Regular cardiac myocyte (primary cell): ENCODE results near the gene WEE2. TPM values are rescaled to one million over a fixed set of nuclear protein-coding genes. Genes with fewer than 3 reads are reported as not detected.

Experiments
- total RNA-seq: library from RNA; depleted of rRNA; stranded (reverse); fragments of >200 nt; gene quantifications from 2 replicates; pipeline ENCODE4 v1.2.3, GENCODE V29; 2014

Gene WEE2
- not detected in 2 replicates for total RNA-seq

DNA sequence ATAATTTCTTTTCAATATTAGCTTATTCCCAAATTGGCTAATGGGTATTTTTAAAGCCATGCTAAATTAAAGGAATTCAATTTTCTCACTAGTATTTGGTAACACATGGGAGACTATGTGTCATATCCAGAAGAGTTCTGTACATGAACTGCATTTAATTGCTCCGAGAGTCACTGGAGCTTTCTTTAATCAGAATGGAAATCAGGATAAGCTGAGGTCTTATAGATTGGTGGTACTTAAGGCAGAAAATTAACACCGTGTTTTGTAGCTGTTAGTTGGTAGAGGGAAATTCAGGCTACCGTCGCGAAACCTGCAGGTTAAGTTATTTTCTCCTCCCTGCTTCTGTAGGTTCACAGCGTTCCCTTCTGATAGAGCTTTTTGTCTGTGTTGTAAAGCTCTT lies at the start of gene WEE2:
Gene WEE2, plus strand, starts transcription at position 3 of the 400 bp plus-strand sequence. CDS start 406 bp downstream, outside the sequence.

DNA sequence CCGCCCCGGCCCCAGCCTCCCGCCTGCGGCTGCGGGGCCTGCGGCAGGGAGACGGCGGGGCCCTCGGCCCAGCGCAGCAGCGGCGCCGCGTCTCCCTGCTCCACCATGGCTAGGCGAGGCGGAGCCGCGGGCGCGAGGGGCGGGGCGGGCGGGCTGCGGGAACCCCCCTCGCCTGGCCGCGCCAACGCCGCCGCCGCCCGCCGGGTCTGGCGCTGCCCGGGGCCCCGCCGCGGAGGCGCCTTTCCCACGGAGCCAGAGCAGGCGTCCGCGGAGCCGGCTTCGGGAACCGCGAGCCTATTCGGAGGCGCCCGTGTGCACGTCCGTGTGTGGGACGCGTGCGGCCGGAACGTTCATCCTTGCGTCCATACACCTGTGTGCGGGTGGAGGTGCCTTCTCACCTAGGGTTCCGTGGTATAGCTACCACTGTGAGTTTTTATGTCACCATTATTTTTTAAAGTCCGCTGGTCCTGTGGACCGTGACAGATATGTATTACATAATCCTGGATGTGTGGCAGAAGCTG lies 6.0 kb upstream of the WEE2 start, which contains the start of gene DENND11:
Gene DENND11, minus strand, starts transcription at position 120 of the 521 bp plus-strand sequence. Its CDS starts 13 bp downstream, at position 107.

GRCh38 chr7:141737836-141738591 lies 29.9 kb downstream of the WEE2 start, which contains the start of gene SSBP1:
Gene SSBP1 (plus strand): TSS chr7:141738358. CDS start chr7:141739167, 809 bp downstream.

DNA sequence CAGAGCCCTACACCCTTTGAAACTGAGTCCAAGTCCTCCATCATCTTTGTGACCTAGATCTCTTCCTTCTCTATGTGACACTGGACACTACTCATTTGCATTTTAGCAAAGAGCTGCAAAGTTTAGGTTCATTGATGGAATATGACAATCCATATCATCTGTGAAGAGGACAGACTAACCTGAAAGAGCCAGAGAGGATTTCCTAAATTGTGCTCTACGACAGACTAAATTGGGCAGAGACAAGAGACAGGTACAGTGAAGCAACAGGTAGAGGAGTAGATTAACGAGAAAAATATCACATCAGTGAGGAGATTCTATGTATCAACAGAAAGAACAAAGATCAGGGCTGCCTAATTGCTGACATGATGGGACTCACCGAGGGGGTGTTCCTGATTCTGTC lies 55.6 kb downstream of the WEE2 start, which contains the start of gene TAS2R3:
Gene TAS2R3, plus strand, starts transcription at position 301 of the 400 bp plus-strand sequence. Its CDS starts 62 bp downstream, at position 363.

GRCh38 chr7:141776374-141776773 lies 68.2 kb downstream of the WEE2 start, which contains the start of gene TAS2R4:
Gene TAS2R4 (plus strand): TSS chr7:141776674. CDS start chr7:141778489, 1,815 bp downstream.

Other genes starting within 250 kb of the WEE2 start
- gene AGK, start 156.9 kb upstream of the WEE2 start, total RNA-seq = 20.0 and 23.2 TPM in 2 replicates
- 5.9 and 10.4 TPM in 2 replicates for gene DENND11, start 6.2 kb upstream of the WEE2 start, total RNA-seq
- gene SSBP1, start 30.0 kb downstream of the WEE2 start, total RNA-seq = 133 and 222 TPM in 2 replicates
- 0.38 and 1.7 TPM in 2 replicates for gene TAS2R3, start 55.7 kb downstream of the WEE2 start, total RNA-seq
- 0.19 and 2.0 TPM in 2 replicates for gene TAS2R4, start 68.3 kb downstream of the WEE2 start, total RNA-seq
- 0.77 and 0.85 TPM in 2 replicates for gene TAS2R5, start 81.9 kb downstream of the WEE2 start, total RNA-seq
- not detected in 2 replicates for gene PRSS37, start 133.1 kb downstream of the WEE2 start, total RNA-seq
- gene OR9A4, start 208.0 kb downstream of the WEE2 start, total RNA-seq = not detected in 2 replicates
- not detected in 2 replicates for gene CLEC5A, start 238.6 kb downstream of the WEE2 start, total RNA-seq